Sigmoid colon (tissue), 4 donors: Measurements from ENCODE around the gene BIRC7.
A peak's percentile ranks its signal among the peaks of the same experiment; 100 is the strongest.

Experiments used
- CTCF ChIP-seq, 4 experiments: fragments of 450-650 bp in 3 of 4; fragments of 200-600 bp in 1 of 4; IDR thresholded peaks; one replicate each; pipeline ENCODE4 v1.5.1; 2016 to 2019; ENCODE audit warnings: antibody characterized with exemption in 4 of 4, mild to moderate bottlenecking in 3 of 4, moderate library complexity in 2 of 4
- EP300 ChIP-seq, 4 donors: sonication (generic); formaldehyde crosslinking; IDR thresholded peaks; one replicate each; pipeline ENCODE4 v1.6.1; 2017; ENCODE audit warnings: antibody characterized with exemption in 4 of 4
- POLR2A ChIP-seq, 2 donors: fragments of 450-650 bp; IDR thresholded peaks; one replicate each; pipeline ENCODE4 v1.6.1; 2016; ENCODE audit warnings: antibody characterized with exemption in 2 of 2, mild to moderate bottlenecking in 2 of 2, moderate library complexity in 2 of 2
- POLR2AphosphoS5 ChIP-seq, 4 donors: sonication (generic); formaldehyde crosslinking; IDR thresholded peaks; one replicate each; pipeline ENCODE4 v1.6.1; 2017; ENCODE audit warnings: antibody characterized with exemption in 4 of 4

- no peak for TF ChIP-seq POLR2AphosphoS5 (IDR thresholded peaks at IDR 0.05)
- peak; percentile 20 to 54 (median 44) for TF ChIP-seq CTCF (IDR thresholded peaks at IDR 0.05)
- TF ChIP-seq POLR2A (IDR thresholded peaks at IDR 0.05) = no peak
- TF ChIP-seq EP300 (IDR thresholded peaks at IDR 0.05) = no peak
Observed at GRCh38 chr20:63230800-63231268, 4.9 kb upstream of the BIRC7 start.
